ENCODE measurements around the gene FRAT2. TPM values are rescaled to one million over a fixed set of nuclear protein-coding genes. Genes with fewer than 3 reads are reported as not detected.

The FRAT2 gene, protein sequence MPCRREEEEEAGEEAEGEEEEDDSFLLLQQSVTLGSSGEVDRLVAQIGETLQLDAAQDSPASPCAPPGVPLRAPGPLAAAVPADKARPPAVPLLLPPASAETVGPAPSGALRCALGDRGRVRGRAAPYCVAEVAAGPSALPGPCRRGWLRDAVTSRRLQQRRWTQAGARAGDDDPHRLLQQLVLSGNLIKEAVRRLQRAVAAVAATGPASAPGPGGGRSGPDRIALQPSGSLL
- total RNA-seq: 8.4 TPM

- peak; percentile 94 for ATAC-seq
Measured at GRCh38 chr10:97334370-97335175, at the start of gene FRAT2. TSS of gene FRAT2 (minus strand) at chr10:97334729. CDS start at chr10:97334572, 157 bp downstream.

DNA sequence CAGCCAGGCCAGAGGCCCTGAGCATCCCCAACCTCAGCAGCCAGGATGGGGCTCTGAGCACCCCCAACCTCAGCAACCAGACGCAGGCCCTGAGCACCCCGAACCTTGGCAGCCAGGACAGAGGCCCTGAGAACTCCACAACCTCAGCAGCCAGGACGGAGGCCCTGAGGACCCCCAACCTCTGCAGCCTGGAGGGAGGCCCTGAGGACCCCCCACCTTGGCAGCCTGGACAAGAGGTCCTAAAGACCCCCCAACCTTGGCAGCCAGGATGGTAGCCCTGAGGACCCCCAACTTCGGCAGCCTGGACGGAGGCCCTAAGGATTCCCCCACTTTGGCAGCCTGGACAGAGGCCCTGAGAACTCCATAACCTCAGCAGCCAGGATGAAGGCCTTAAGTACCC lies 49.6 kb upstream of the FRAT2 start:
- no peak for ATAC-seq

DNA sequence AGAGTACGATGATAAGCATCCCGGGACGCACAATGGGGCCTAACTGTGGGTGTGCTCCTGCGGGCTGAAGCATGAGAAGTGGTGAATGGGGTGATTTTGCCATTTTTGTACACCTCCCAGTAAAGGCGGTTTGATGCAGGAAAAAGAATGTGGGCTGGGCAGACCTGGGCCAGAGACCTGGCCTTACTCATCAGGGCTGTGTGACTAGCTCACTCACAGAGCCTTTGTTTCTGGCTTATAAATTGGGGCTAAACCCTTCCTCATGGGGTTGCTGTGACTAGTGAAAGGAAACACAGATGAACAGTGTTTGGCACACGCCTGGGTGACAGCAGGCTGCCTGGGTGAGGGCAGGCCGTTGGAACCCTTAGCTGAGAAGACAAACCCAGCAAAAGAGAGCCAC lies 48.6 kb upstream of the FRAT2 start:
- ATAC-seq: peak; percentile 94

- no peak for ATAC-seq
Measured at GRCh38 chr10:97381626-97382025, 47.1 kb upstream of the FRAT2 start.

DNA sequence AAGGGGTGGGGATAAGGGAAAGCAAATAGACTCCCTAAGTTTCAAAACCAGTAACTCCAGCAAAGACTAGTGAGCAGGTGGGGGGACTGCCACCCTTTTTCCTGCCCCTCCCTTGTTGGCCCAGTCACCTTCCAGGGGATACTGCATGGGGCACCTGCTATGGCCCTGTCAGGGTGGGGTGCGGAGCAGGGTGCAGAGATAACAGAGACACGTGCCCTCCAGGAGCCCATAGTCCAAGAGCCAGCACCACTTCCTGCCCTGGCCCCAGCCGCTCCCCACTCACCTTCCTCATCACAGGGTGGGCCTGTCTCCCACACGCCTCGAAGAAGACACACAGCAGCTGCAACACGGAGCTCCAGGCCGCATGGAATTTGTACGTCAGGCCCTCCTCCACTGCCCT lies 46.0 kb upstream of the FRAT2 start:
- no peak for ATAC-seq

- no peak for ATAC-seq
Measured at GRCh38 chr10:97378933-97379921, 44.7 kb upstream of the FRAT2 start.

DNA sequence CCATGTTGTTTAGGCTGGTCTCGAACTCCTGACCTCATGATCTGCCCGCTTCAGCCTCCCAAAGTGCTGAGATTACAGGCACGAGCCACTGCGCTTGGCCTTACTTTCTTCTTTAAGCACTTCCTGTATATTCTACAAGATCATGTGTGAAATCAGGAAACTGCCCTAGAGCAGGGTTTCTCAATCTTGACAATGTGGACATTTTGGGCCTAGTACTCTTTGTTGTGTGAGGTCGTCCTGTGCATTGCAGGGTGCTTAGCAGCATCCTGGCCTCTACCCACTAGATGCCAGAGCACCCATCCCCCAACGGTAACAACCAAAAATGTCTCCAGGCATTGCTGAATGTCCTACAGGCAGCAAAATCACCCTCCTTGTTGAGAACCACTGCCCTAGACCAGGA lies 41.9 kb upstream of the FRAT2 start:
- no peak for ATAC-seq

- no peak for ATAC-seq
Measured at GRCh38 chr10:97373456-97373855, 38.9 kb upstream of the FRAT2 start.

DNA sequence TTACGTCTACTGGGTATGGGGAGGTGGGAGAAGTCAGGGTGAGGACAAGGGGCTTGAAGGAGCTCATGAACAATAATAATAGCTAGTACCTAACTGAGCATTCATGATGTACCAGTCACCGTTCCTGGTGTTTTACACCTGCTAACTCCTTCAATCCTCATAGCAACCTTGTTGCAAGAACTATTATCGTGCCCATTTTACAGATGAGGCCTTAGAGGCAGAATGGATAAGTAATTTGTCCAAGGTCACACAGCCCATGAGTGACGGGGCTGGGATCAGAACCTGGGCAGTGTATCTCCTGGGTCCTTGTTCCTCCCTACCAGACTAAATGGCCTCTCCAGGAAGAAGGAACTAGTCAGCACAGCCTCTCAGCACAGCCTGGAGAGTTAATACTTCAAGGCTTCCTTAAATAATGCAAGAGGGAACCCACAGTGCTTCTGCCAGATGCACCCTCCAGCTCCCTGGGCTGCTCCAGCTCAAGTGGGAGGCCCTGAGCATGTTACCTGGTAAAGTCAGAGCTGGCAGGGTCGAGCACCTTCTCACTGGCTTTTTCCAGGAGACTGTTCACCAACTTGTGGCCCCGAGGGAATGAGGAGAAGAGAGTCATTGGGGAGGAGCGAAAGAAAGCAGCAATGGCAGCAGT lies 37.8 kb upstream of the FRAT2 start:
- no peak for ATAC-seq

GRCh38 chr10:97371696-97372095 lies 37.2 kb upstream of the FRAT2 start:
- ATAC-seq: no peak

DNA sequence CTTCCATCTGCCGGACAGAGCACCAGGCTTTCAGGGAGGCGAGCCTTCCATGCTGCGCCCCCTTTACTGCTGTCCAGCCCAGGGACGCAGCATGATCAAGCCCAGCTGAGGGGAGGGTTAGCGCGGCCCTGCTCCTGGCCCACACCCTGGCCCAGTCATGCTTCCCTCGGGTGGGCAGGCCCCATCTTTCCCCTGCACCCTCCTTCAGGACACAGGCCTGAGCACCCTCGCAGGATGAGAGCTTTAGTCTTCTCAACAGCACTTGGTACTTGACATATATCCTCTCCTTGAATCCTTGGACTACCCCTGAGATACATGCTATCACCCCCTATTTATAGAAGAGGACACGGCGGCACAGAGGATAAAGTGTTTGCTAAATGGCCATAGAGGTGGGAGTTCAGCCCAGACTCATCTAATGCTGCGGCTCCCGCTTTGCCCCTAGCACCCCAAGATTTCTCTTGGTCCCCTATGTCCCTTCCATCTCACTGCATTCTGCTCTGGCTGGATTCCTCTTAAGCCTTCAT lies 32.7 kb upstream of the FRAT2 start:
- no peak for ATAC-seq

DNA sequence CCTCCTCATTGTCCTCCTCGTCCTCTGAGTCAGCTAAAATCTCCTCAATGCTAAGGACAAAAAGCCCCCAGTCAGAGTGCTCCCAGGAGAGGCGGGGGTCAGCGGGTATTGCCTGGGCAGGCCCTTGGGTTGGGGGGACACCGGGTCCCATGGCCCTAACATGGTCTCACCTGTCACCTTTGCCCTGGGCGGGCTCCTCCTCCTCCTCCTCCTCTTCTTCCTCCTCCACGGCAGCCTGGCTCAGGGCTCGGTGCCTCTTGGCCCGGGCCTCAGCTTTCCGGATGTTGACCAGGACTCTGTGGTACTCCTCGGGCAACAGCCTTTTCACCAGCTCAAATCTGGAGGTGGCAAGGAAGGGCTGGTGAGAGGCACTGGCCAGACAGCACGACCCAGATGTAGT lies 32.0 kb upstream of the FRAT2 start:
- no peak for ATAC-seq

- no peak for ATAC-seq
Measured at GRCh38 chr10:97365761-97366351, 31.3 kb upstream of the FRAT2 start.

GRCh38 chr10:97363071-97363470 lies 28.5 kb upstream of the FRAT2 start:
- ATAC-seq: no peak

GRCh38 chr10:97362310-97363033 lies 27.9 kb upstream of the FRAT2 start:
- ATAC-seq: no peak

- no peak for ATAC-seq
Measured at GRCh38 chr10:97361537-97361901, 27.0 kb upstream of the FRAT2 start.

DNA sequence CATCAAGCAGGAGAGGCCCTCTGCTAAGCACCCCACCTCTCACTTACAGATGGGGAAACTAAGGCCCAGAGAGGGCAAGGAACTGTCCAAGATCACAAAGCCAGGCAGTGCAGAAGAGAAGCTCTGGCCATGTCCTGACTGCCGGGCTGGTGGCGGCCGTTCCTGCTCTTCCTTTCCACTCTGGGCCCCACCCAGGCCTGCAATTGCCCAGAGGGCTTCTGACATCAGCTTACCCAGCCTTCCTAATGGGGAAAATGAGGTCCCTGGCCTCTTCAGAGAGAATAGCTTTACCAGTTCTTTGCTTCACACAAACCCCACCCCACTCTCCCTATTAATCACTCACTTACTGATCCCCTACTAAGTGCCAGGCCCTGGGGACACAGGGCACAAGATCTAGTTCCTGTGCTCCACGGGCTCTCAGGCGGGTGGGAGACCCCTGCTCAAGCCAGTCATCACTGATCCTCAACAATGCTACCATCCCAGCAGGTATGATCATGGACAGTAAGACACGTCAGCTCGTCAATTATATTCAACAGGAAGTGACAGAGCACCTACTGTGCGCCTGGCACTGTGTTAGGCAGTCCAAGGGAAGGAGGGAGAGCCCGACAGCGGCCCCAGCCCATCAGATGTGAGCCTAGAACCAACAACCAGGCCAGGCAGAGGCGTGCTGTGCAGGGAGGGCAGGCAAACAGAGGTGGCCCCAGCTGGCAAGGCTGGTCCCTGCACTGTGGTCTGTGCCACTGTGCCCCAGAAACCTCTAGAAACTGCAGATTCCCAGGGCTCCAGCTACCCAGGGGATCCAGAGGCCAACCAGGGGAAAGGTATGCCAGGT lies 26.4 kb upstream of the FRAT2 start:
- peak; percentile 64 for ATAC-seq

- ATAC-seq: no peak
Measured at GRCh38 chr10:97358781-97359180, 24.3 kb upstream of the FRAT2 start.

GRCh38 chr10:97358349-97358748 lies 23.8 kb upstream of the FRAT2 start:
- no peak for ATAC-seq

DNA sequence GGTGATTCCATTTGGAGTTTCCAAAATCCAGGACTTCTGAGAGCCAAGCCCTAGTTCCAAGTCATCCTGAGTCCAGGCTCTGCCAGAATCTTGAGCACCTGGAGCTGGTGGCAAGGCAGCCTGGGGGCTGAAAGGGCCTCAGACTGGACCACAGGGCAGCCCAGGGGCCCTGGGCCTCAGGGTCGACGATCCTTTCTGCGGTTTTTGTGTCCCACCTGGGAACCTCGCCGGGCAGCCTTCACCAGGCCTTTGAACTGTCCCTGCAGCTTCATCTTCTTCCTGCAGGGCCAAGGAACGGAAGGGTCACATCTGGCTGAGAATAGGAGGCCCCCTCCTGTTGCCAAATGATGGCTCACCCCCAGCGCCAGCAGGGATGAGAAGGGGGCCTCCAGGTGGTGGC lies 22.4 kb upstream of the FRAT2 start:
- no peak for ATAC-seq
